IMR-90 (cell line): ENCODE data around the gene MALL. TPM values are rescaled to one million over a fixed set of nuclear protein-coding genes. Genes with fewer than 3 reads are reported as not detected.

Source experiments
- microRNA-seq, 2 experiments: library from miRNA; stranded (forward) in 1 of 2; unstranded in 1 of 2; fragments of 10-50 nt in 1 of 2; fragments of <30 nt in 1 of 2; gene quantifications in 1 of 2; microRNA quantifications in 1 of 2; one replicate each; pipeline versions ENCODE3 to v1.1.0; 2013 to 2020; ENCODE audit not compliant: insufficient read depth in 1 of 2, insufficient read length in 1 of 2, unreplicated experiment in 1 of 2
- polyA plus RNA-seq, 3 experiments: library from polyadenylated mRNA; depleted of rRNA; stranded (reverse); fragments of >200 nt; gene quantifications; 2 replicates each; pipeline ENCODE4 v1.2.3, GENCODE V29; 2012; ENCODE audit warnings: low replicate concordance in 1 of 3
- small RNA-seq, 5 experiments: library from RNA; depleted of rRNA; stranded (forward); fragments of <200 nt; gene quantifications; one replicate each; pipeline ENCODE3, GENCODE V24; 2012
- total RNA-seq: library from RNA; depleted of rRNA; stranded (reverse); fragments of >200 nt; gene quantifications from 2 replicates; pipeline ENCODE4 v1.2.3, GENCODE V29; 2012; rRNA removed

The MALL gene
- total and polyA plus RNA-seq, 2 of the 4 experiments (the other 2 are of a cell fraction), result 1.6 TPM

Small RNAs within 50 kb of the gene (microRNA-seq; reads per million reads assigned to microRNA genes)
- 0 reads per million in 2 experiments for gene MIR4267
- gene MIR4436B1, result 0 reads per million in 2 experiments

Small RNAs within 50 kb of the gene (small RNA-seq; reads per million reads assigned to genes)
- gene MIR4267, result 0 reads per million in 5 experiments
- 0 reads per million in 5 experiments for gene MIR4436B1

Other genes with a start within 250 kb of the MALL start
- 4.4 and 12.7 TPM in 2 replicates for gene LIMS3, start 217.1 kb downstream of the MALL start, total RNA-seq
- gene LIMS3, start 217.1 kb downstream of the MALL start, polyA plus RNA-seq (2012; rRNA removed), result 0.44 and 0.99 TPM in 2 replicates
- 1.8 and 2.8 TPM in 2 replicates for gene NPHP1, start 89.2 kb upstream of the MALL start, total RNA-seq
- 2.1 and 2.5 TPM in 2 replicates for gene NPHP1, start 89.2 kb upstream of the MALL start, polyA plus RNA-seq (2012; rRNA removed)
- 6.9 and 14.5 TPM in 2 replicates for gene MTLN, start 96.7 kb upstream of the MALL start, total RNA-seq
- 13.5 and 20.7 TPM in 2 replicates for gene MTLN, start 96.7 kb upstream of the MALL start, polyA plus RNA-seq (2012; rRNA removed)